HG03095 (cell line): ENCODE measurements around the gene PEPD.

Experiments used
- ATAC-seq: cut with Tn5 transposase; IDR thresholded peaks from one replicate; pipeline ENCODE4 v1.9.1; 2021; ENCODE audit warnings: moderate library complexity; ENCODE audit not compliant: unreplicated experiment

Gene PEPD

DNA sequence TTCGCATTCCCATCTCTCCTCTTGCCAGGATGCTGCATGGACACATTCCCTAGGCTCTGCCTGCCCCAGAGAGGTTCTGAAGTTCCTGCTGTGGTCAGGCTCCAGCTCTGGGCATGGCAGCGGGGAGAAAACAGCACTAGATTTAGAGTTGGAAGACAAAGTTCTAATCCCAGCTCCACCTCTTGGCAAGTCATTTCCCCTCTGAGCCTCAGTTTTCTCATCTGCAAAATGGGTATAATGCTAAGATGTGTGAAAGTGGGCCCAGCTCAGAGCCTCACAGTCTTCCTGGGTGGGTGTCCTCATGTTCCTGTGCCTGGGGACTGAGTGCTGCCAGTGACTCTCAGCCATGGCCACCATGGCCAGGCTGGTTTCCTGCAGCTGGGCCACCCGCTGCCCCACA is 9.6 kb downstream of the PEPD start:
- ATAC-seq = no peak

DNA sequence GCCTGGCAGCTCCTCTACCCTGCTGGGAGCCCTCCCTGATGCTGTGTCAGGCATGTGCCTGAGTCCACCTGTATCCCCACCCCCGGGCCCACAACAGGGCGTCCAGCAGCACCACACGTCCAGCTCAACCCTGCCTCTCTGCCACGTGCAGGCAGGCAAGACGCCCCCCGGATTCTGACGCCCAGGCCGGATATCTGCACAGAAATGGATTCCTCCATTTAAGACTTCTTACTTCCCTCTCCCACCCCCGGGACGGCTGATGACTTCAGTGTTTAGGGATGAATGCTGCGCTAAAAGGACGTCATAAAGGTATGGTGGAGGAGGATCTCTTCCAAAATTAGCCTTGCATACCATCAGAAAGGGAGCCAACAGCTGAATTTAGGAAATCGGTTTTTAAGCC is 10.2 kb downstream of the PEPD start:
- no peak for ATAC-seq

- no peak for ATAC-seq
These were observed 11.0 kb downstream of the PEPD start for GRCh38 chr19:33510462-33511194.

DNA sequence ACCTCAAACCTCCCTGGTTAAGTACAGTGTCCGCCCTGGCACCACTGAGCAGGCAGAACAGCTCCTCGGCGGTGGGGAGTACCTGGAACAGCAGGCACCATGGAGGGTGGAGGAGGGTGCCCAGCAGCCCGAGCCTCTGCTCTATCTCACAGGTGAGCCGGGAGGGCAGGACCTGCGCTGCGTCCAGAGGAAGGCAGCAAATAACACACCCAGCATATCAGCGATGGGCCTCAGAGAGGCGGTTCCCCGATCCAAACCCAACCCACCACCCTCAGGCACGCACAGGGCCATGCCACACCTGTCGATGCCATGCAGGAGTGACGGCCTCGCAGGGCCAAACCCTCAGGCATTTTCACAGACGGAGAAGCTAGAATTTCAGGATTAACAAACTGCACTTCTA is 11.8 kb downstream of the PEPD start:
- no peak for ATAC-seq

- ATAC-seq = no peak
These were observed 12.5 kb downstream of the PEPD start for GRCh38 chr19:33508941-33509614.

DNA sequence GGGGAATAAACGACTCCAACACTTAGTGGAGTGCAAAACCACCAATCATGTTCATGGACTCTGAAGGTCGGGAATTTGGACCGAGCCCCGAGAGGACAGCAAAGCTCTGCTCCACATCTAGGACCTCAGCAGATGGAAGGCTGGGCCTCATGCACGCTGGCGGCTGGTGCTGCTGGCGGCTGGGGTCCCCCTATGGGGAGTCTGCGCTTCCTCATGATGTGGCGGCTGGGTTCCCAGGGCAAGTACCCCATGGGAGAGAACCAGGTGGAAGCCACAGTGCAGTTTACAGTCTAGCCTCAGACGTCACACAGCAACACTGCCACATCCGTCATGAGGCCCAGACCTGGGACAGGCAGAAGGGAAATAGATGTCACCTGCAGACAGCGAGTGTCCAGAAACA is 13.2 kb downstream of the PEPD start:
- ATAC-seq = no peak

DNA sequence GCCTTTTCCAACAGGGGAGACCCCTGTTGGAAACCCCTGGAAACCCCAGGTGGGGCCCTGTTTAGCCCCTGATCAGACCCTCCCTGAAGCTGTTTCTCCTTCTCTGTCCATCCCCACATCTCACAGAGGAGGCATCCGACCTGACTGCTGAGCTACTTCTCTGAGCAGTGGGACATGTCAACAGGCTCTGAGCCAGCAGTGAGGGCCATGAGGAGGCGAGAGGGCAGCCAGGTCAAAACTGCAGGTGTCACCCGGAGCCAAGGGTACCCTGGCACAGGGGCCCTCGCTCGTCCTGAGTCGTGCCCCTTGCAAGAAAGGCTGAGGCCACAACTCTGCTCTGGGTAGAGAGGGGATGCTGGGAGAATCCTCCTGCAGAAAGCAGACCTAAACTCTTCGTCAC is 13.6 kb downstream of the PEPD start:
- no peak for ATAC-seq

GRCh38 chr19:33507021-33507956 is 14.3 kb downstream of the PEPD start:
- no peak for ATAC-seq

- no peak for ATAC-seq
These were observed 15.1 kb downstream of the PEPD start for GRCh38 chr19:33506498-33506897.

- ATAC-seq = no peak
These were observed 15.8 kb downstream of the PEPD start for GRCh38 chr19:33505823-33506222.

DNA sequence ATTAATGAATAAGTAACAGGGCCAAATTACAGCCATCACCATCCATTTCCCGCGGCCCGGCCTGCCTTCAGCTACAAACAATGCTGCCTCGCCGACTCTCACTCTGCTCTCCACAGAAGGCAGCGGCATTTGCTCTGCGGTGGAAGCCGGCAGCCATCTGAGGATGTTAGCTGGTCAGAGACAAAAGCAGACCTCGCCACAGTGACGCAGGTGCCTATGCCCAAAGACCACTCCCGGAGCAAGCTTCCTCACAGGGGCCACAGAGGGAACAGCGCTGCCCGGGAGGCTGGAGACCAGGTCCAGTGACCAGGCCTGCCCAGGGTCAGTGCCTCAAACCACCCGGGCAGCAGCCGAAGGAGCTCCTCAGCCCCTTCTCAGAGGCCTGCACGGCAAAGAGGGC is 16.4 kb downstream of the PEPD start:
- ATAC-seq = no peak

DNA sequence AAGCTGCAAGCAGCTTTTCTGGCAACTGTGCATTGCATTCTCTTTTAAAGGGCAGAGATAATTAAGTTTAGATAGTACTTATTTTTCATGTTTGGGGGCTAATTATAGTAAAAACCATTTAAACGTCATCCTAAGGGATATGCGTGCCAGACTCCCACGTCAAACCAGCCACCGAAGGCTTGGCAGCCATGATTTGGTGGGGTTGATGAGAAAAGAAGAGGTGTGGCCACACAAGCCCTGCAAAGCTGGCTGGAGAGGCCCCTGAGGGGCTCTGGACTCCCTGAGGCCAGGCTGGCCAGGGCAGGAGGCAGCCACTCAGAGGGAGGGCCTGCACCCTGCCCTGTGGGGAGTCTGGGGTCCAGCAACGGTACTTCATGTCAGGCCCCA is 17.5 kb downstream of the PEPD start:
- no peak for ATAC-seq

GRCh38 chr19:33503433-33504057 is 18.0 kb downstream of the PEPD start:
- no peak for ATAC-seq

DNA sequence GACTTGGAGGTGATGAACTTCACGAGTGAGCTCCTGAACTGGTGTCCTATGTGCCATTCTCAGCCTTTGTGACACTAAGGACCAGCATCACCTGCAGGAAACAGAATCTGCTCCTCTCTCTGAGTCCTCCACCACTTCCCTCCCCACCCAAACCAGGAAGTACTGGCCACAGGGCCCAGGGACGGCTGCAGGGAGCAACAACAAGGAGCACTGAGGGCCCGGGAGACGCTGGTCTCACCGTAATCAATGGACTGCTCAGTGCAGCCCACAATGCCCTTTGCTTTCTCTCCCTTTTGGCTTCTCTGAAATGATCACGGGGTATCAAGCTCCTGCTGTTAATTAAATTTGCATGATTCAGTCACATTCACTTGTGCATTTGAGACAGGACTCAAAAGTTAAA is 18.6 kb downstream of the PEPD start:
- no peak for ATAC-seq

- no peak for ATAC-seq
These were observed 19.1 kb downstream of the PEPD start for GRCh38 chr19:33502521-33502920.

DNA sequence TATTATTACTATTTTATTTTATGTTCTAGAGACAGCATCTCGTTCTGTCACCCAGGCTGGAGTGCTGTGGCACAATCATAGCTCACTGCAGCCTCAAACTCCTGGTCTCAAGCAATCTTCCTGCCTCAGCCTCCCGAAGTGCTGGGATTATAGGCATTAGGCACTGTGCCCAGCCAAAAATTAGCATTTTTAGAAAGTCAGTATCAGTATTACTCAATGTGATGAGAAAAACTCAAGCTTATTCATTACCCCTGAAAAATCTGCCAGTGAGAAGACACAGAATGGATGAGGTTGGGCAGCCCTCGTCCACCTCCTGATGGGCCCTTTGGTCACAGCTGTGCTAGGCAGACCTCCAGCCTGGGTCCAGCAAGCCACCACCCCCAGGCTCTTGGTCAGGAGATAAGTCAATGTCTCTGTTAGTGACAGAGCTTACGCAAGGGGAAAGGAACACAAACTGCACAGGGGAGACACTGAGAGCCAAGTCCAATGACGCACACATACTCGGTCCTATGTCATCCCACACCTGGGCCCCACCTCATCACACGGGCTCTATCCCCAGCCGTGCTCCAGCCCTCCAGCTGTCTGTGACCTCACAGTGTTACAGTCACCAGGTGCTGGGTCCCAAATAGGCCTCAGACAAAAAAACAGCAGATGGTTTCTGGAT is 19.8 kb downstream of the PEPD start:
- ATAC-seq = no peak

GRCh38 chr19:33500991-33501390 is 20.6 kb downstream of the PEPD start:
- no peak for ATAC-seq

DNA sequence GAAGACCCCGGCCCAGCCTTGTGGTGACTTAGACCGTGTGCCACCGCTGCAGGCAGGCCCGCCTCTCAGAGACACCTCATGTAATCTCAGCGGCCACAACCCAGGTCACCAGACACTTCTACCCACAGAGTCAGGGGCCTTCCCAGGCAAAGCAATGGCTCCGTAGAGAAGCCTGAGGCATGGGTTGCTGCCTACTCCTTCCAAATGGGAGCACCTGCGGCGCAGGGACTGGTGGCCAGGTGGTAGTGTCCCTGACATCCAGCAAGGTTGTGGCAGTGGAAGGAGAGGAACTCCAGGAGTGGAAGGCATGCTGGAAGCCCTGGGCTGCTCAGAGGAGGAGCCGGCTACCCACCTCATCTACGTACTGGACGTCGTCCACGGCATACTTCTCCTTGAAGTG is 21.0 kb downstream of the PEPD start:
- ATAC-seq = no peak

GRCh38 chr19:33499671-33500506 is 21.7 kb downstream of the PEPD start:
- ATAC-seq = no peak

DNA sequence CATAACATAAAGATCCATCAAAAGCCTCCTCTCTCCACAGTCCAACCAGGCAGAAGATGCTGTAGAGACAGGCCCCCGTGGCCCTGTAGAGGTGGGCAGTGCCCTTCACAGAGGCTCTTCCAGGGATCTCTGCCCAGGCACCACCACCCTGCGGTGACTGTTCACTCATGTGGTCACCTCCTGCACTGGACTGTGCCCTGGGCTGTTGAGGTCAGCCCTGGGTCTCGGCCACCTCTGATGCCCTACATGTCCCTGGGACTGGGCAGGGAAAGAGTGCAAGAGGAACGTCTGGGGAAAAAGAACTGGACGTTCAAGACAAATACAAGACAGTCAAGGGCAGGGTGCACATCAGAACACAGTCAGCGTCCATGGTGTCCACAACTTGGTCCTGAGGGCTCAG is 22.3 kb downstream of the PEPD start:
- ATAC-seq = no peak
